Heart left ventricle (tissue), 16 donors: Measurements from ENCODE around the gene CELSR1. TPM values are rescaled to one million over a fixed set of nuclear protein-coding genes. Genes with fewer than 3 reads are reported as not detected.

Experiments used
- ATAC-seq, 4 donors: fragments of 200-7000 bp; cut with Tn5 transposase; one replicate each; pipeline ENCODE4 v1.9.1; 2020 to 2022; ENCODE audit warnings: moderate library complexity in 4 of 4, mild to moderate bottlenecking in 3 of 4, moderate number of reproducible peaks in 1 of 4
- DNase-seq, 5 donors: peaks; one replicate each; pipeline ENCODE4 v3.0.0-alpha.2; 2020
- H3K27ac ChIP-seq, 12 donors: fragments of 200-600 bp; sonication (generic) in 4 of 12; one replicate each; pipeline versions ENCODE4 v1.5.0 to v1.8.0; 2016 to 2022; ENCODE audit warnings: mild to moderate bottlenecking in 2 of 12
- H3K27me3 ChIP-seq, 9 donors: fragments of 200-600 bp; sonication (generic) in 2 of 9; one replicate each; pipeline versions ENCODE4 v1.5.1 to v1.8.0; 2016 to 2022; ENCODE audit warnings: mild to moderate bottlenecking in 3 of 9
- H3K36me3 ChIP-seq, 9 donors: fragments of 200-600 bp; sonication (generic) in 2 of 9; one replicate each; pipeline versions ENCODE4 v1.5.0 to v1.8.0; 2018 to 2022; ENCODE audit warnings: mild to moderate bottlenecking in 2 of 9
- H3K4me1 ChIP-seq, 12 donors: fragments of 200-600 bp; sonication (generic) in 4 of 12; one replicate each; pipeline versions ENCODE4 v1.5.0 to v1.8.0; 2016 to 2022; ENCODE audit warnings: mild to moderate bottlenecking in 3 of 12
- H3K4me3 ChIP-seq, 12 donors: fragments of 200-600 bp; sonication (generic) in 4 of 12; one replicate each; pipeline versions ENCODE4 v1.5.0 to v1.8.0; 2017 to 2022; ENCODE audit warnings: mild to moderate bottlenecking in 9 of 12, moderate library complexity in 4 of 12
- H3K9me3 ChIP-seq, 12 donors: fragments of 200-600 bp; sonication (generic) in 4 of 12; one replicate each; pipeline versions ENCODE4 v1.5.0 to v1.8.0; 2016 to 2022; ENCODE audit warnings: mild to moderate bottlenecking in 1 of 12
- CTCF ChIP-seq, 12 donors: fragments of 200-600 bp; sonication (generic) in 4 of 12; IDR thresholded peaks; one replicate each; pipeline versions ENCODE4 v1.5.0 to v1.8.0; 2018 to 2022; ENCODE audit warnings: antibody characterized with exemption in 12 of 12, mild to moderate bottlenecking in 5 of 12
- POLR2A ChIP-seq, 2 donors: fragments of 450-650 bp; IDR thresholded peaks; one replicate each; pipeline ENCODE4 v1.6.1; 2017; ENCODE audit warnings: antibody characterized with exemption in 2 of 2, mild to moderate bottlenecking in 2 of 2, moderate library complexity in 2 of 2
- WGBS, 4 donors: extraction: QIAGEN DNeasy Blood & Tissue Kit in 2 of 4; methylation state at CpG; one replicate each; pipeline versions ENCODE4 v1.1.5 to v1.1.7; 2013 to 2018; 5-methylcytosine and 5-hydroxymethylcytosine counted together
- intact Hi-C, 10 donors: fragments of 100-400 bp; cut with DNase I; formaldehyde crosslinking; loops; one replicate each; pipeline versions ENCODE4 v1.11.1 to v1.14.2; 2022
- polyA plus RNA-seq, 2 donors: library from polyadenylated mRNA; stranded (reverse); fragments of 200-250 nt; gene quantifications; one replicate each; pipeline ENCODE4 v1.2.3, GENCODE V29; 2013
- total RNA-seq, 9 donors: library from RNA; depleted of rRNA in 2 of 9; stranded (reverse); fragments of >200 nt in 2 of 9; fragmentation: NEBNext Ultra II Directional in 3 of 9; extraction: Animal tissue kit (Norgen Biotek cat#: 25700) in 3 of 9; gene quantifications; one replicate each; pipeline versions ENCODE4 v1.1.0 to v1.2.4, GENCODE V29; 2016 to 2023
- donor health status: ischemic (EF 13 %, LVEDD 7.1; RV severe dilation, severe dysfunction).
- donor health status: healthy with polysubstance abuse.
- donor health status: DM: no; HTN: yes; CAD: no.
- donor health status: DM: no; HTN: no; CAD: no.
- donor health status: ischemic (EF 25% LVEDD 6.9; RV normal size, moderate dysfunction).
- donor health status: ischemic (EF 25% LVEDD 5.7; RV mildly dilated, moderate dysfunction).
- donor health status: healthy.
- donor health status: DM: yes; HTN: yes; CAD: no.
- donor health status: ischemic (EF 35%, LVEDD 5.7; RV mildly dilated, moderate dysfunction).
- donor health status: nonischemic (EF 11% LVEDD 7.7; RV severe dilation, severe dysfunction).
- donor health status: DM: yes; HTN: yes; CAD: no.
- donor health status: PGD.
- donor health status: ischemic (EF 29% LVEDD 5.4; RV normal size, mild dysfunction).
- donor health status: nonischemic (EF 23%, LVEDD 6.1; RV moderate dilation, normal function).

CELSR1 gene
- total and polyA plus RNA-seq, 11 donors: 5.9 to 15.8 (median 11.9) TPM

DNA sequence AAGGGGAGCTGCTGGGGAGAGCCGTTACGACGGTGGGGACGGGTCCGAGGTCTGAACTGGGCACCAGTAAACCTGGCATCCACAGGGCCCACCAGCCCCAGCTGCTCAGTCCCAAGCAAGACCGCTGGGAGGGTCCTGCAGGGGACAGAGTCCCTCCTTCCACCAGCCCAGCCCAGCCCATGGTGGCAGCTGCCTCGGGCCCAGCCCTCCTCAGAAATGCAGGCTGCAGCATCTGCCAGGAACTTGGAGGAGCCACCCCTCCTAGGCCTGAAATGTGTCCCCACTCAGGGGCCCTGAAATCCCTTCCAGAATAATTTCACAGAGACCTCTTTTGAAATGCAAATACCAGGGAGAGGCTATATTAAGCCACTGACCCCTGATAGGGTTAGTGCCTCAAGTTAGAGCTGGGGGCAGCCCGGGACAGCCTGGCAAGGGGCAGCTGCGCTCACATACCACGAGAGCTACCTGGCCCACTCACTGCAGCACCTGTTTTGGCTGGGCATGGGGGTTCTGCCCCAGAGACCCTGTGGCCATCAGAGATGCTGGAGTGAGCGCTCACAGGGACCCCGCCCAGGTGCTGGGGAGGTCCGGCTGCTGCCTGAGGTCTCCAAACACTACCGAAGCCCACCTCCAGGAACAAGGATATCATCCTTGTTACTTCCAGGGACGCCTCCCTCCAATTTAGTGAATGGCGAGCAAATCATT lies 53.1 kb downstream of the CELSR1 start:
- WGBS, 4 donors: 72 to 81% (median 77%) methylated on average over 11 to 16 of the region's 16 CpGs
- TF ChIP-seq POLR2A (IDR thresholded peaks at IDR 0.05): no peak
- TF ChIP-seq CTCF (IDR thresholded peaks at IDR 0.05): no peak
- Histone ChIP-seq H3K9me3 (peaks cover 0 to 4% (median 0%) of the 10 kb centered on the region in 12 donors), H3K4me3 (no peak overlapping the region), H3K4me1 (peaks cover 0 to 14% (median 0%) of the 10 kb centered on the region in 12 donors), H3K36me3 (no peaks in the 10 kb centered on the region), H3K27me3 (no peaks in the 10 kb centered on the region), H3K27ac (no peak overlapping the region)
- no peak for ATAC-seq
- intact Hi-C loops: no loop called here
- DNase-seq: no peak

DNA sequence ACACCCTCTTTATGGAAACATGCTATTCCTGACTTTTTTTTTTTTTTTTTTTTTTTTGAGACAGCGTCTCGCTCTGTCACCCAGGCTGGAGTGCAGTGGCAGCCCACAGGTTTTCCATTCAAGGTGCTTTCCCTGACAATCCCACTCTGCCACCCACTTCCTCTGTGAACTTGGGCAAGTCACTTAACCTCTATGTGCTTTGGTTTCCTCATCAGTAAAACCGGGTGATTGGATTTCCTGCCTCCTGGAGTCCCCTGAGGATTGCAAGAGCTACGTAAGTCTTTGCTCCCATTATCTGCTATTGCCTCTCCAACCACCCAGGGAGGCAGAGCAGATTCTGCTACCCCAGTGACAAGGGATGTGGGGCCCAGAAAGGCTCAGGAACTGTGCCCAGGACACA lies 54.1 kb downstream of the CELSR1 start:
- 37 to 56% (median 44%) methylated on average over 4 of the region's 4 CpGs for WGBS, 4 donors
- no peak for TF ChIP-seq CTCF (IDR thresholded peaks at IDR 0.05)
- no peak for TF ChIP-seq POLR2A (IDR thresholded peaks at IDR 0.05)
- DNase-seq: no peak
- no peak for ATAC-seq
- Histone ChIP-seq H3K9me3 (peaks cover 0 to 4% (median 0%) of the 10 kb centered on the region in 12 donors), H3K4me3 (no peak overlapping the region), H3K27me3 (no peaks in the 10 kb centered on the region), H3K4me1 (peaks cover 0 to 14% (median 0%) of the 10 kb centered on the region in 12 donors), H3K27ac (no peak overlapping the region), H3K36me3 (no peaks in the 10 kb centered on the region)
- intact Hi-C loops: loop anchor here in 1 of 10 donors (2.0 kb wide), 1 partner anchor 27 kb away; no protein-coding TSS in a partner anchor

- ATAC-seq: no peak
- WGBS, 4 donors: 76 to 97% (median 88%) methylated on average over 6 to 7 of the region's 7 CpGs
Observed at GRCh38 chr22:46482056-46482675, 55.3 kb downstream of the CELSR1 start.

More at GRCh38 chr22:46482056-46482675, 55.3 kb downstream of the CELSR1 start:
- H3K27me3 ChIP-seq: peaks cover 0 to 9% (median 0%) of the 10 kb centered on the region in 9 donors
- H3K4me1 ChIP-seq: peaks cover 0 to 7% (median 0%) of the 10 kb centered on the region in 12 donors
- intact Hi-C loops: loop anchor here in 1 of 10 donors (2.0 kb wide), 1 partner anchor 25 kb away; no protein-coding TSS in a partner anchor
- no peak for DNase-seq
- H3K36me3 ChIP-seq: no peaks in the 10 kb centered on the region
- no peak overlapping the region for H3K4me3 ChIP-seq
- peaks cover 0 to 4% (median 0%) of the 10 kb centered on the region in 12 donors for H3K9me3 ChIP-seq
- no peak overlapping the region for H3K27ac ChIP-seq
- TF ChIP-seq POLR2A (IDR thresholded peaks at IDR 0.05) (no peak), CTCF (IDR thresholded peaks at IDR 0.05) (no peak)
